Skeletal muscle tissue (tissue), 4 donors: ENCODE results near the gene NRXN2. TPM values are rescaled to one million over a fixed set of nuclear protein-coding genes. Genes with fewer than 3 reads are reported as not detected.

Experiments used
- H3K27ac ChIP-seq: one replicate; pipeline ENCODE4 v1.7.0; 2013; ENCODE audit warnings: mild to moderate bottlenecking, low read depth, low read length, inconsistent platforms
- H3K27me3 ChIP-seq, 3 donors: one replicate each; pipeline ENCODE4 v1.7.0; 2013; ENCODE audit warnings: low read length in 3 of 3; ENCODE audit not compliant: control insufficient read depth in 3 of 3, insufficient read depth in 3 of 3
- H3K36me3 ChIP-seq, 3 donors: one replicate each; pipeline ENCODE4 v1.7.0; 2013; ENCODE audit warnings: low read length in 3 of 3; ENCODE audit not compliant: control insufficient read depth in 3 of 3, insufficient read depth in 3 of 3
- H3K4me1 ChIP-seq, 3 donors: one replicate each; pipeline ENCODE4 v1.7.0; 2013; ENCODE audit warnings: low read length in 3 of 3, mild to moderate bottlenecking in 3 of 3; ENCODE audit not compliant: control insufficient read depth in 3 of 3, insufficient read depth in 3 of 3
- H3K4me3 ChIP-seq, 3 donors: one replicate each; pipeline ENCODE4 v1.7.0; 2013; ENCODE audit warnings: low read length in 3 of 3
- H3K9ac ChIP-seq, 3 donors: one replicate each; pipeline ENCODE4 v1.7.0; 2013; ENCODE audit warnings: low read length in 3 of 3, mild to moderate bottlenecking in 3 of 3, moderate library complexity in 2 of 3, low read depth in 1 of 3
- H3K9me3 ChIP-seq, 3 donors: one replicate each; pipeline ENCODE4 v1.7.0; 2013; ENCODE audit warnings: low read length in 3 of 3; ENCODE audit not compliant: control insufficient read depth in 3 of 3
- total RNA-seq: library from RNA; depleted of rRNA; stranded (reverse); fragments of >200 nt; gene quantifications from one replicate; pipeline ENCODE4 v1.2.3, GENCODE V29; 2014
- donor health status: Osteomylitis.

NRXN2 gene
- total RNA-seq, 1 donor from 2014 or later: 9.4 TPM

GRCh38 chr11:64606796-64607380 is 116.1 kb downstream of the NRXN2 start:
- peaks cover 0 to 2% (median 2%) of the 10 kb centered on the region in 3 donors for H3K4me1 ChIP-seq
- no peaks in the 10 kb centered on the region for H3K36me3 ChIP-seq
- no peak overlapping the region for H3K27ac ChIP-seq
- no peak overlapping the region for H3K9ac ChIP-seq
- H3K9me3 ChIP-seq: no peaks in the 10 kb centered on the region
- no peak overlapping the region for H3K4me3 ChIP-seq
- peaks cover 0 to 9% (median 8%) of the 10 kb centered on the region in 3 donors for H3K27me3 ChIP-seq

- no peaks in the 10 kb centered on the region for H3K36me3 ChIP-seq
- H3K4me3 ChIP-seq: no peak overlapping the region
- H3K4me1 ChIP-seq: peaks cover 0 to 2% (median 2%) of the 10 kb centered on the region in 3 donors
- H3K27me3 ChIP-seq: peaks cover 0 to 9% (median 8%) of the 10 kb centered on the region in 3 donors
- no peak overlapping the region for H3K9ac ChIP-seq
- H3K9me3 ChIP-seq: no peaks in the 10 kb centered on the region
- H3K27ac ChIP-seq: no peak overlapping the region
Observed at GRCh38 chr11:64605656-64606585, 117.1 kb downstream of the NRXN2 start.

- Histone ChIP-seq H3K27ac (no peak overlapping the region), H3K36me3 (no peaks in the 10 kb centered on the region), H3K27me3 (peaks cover 0 to 9% (median 8%) of the 10 kb centered on the region in 3 donors), H3K4me3 (no peak overlapping the region), H3K4me1 (peaks cover 0 to 2% (median 2%) of the 10 kb centered on the region in 3 donors), H3K9me3 (no peaks in the 10 kb centered on the region), H3K9ac (no peak overlapping the region)
Observed at GRCh38 chr11:64605244-64605560, 117.8 kb downstream of the NRXN2 start.

- H3K9ac ChIP-seq: no peak overlapping the region
- no peaks in the 10 kb centered on the region for H3K36me3 ChIP-seq
- H3K9me3 ChIP-seq: no peaks in the 10 kb centered on the region
- no peak overlapping the region for H3K27ac ChIP-seq
- H3K4me1 ChIP-seq: peaks cover 0 to 2% (median 2%) of the 10 kb centered on the region in 3 donors
- peaks cover 0 to 9% (median 8%) of the 10 kb centered on the region in 3 donors for H3K27me3 ChIP-seq
- H3K4me3 ChIP-seq: no peak overlapping the region
Observed at GRCh38 chr11:64604458-64605243, 118.3 kb downstream of the NRXN2 start.

- peaks cover 0 to 2% (median 1%) of the 10 kb centered on the region in 3 donors for H3K4me1 ChIP-seq
- H3K4me3 ChIP-seq: no peak overlapping the region
- H3K9me3 ChIP-seq: no peaks in the 10 kb centered on the region
- no peak overlapping the region for H3K27ac ChIP-seq
- H3K27me3 ChIP-seq: peaks cover 0 to 6% (median 4%) of the 10 kb centered on the region in 3 donors
- H3K36me3 ChIP-seq: no peaks in the 10 kb centered on the region
- no peak overlapping the region for H3K9ac ChIP-seq
Observed at GRCh38 chr11:64603411-64604110, 119.4 kb downstream of the NRXN2 start.

GRCh38 chr11:64602466-64603070 is 120.4 kb downstream of the NRXN2 start:
- Histone ChIP-seq H3K9ac (no peak overlapping the region), H3K4me3 (no peak overlapping the region), H3K27ac (no peak overlapping the region), H3K4me1 (peaks cover 0 to under 1% (median 0%) of the 10 kb centered on the region in 3 donors), H3K9me3 (no peaks in the 10 kb centered on the region), H3K27me3 (peaks cover 0 to 5% (median 3%) of the 10 kb centered on the region in 3 donors), H3K36me3 (no peaks in the 10 kb centered on the region)

GRCh38 chr11:64601605-64602465 is 121.2 kb downstream of the NRXN2 start:
- Histone ChIP-seq H3K27ac (no peak overlapping the region), H3K9me3 (no peaks in the 10 kb centered on the region), H3K27me3 (peaks cover 0 to 10% (median 3%) of the 10 kb centered on the region in 3 donors), H3K4me3 (no peak overlapping the region), H3K4me1 (no peaks in the 10 kb centered on the region), H3K9ac (no peak overlapping the region), H3K36me3 (no peaks in the 10 kb centered on the region)

- no peak overlapping the region for H3K4me3 ChIP-seq
- peaks cover 0 to 2% (median 0%) of the 10 kb centered on the region in 3 donors for H3K9me3 ChIP-seq
- no peak overlapping the region for H3K9ac ChIP-seq
- peaks cover 0 to 10% (median 3%) of the 10 kb centered on the region in 3 donors for H3K27me3 ChIP-seq
- H3K36me3 ChIP-seq: no peaks in the 10 kb centered on the region
- H3K27ac ChIP-seq: no peak overlapping the region
- no peaks in the 10 kb centered on the region for H3K4me1 ChIP-seq
Observed at GRCh38 chr11:64600281-64600992, 122.6 kb downstream of the NRXN2 start.
